Measurements from ENCODE around the gene TRIM26.

The TRIM26 gene

GRCh38 chr6:30207619-30208295, 5.4 kb downstream of the TRIM26 start:
- DNase-seq, result no peak

GRCh38 chr6:30206799-30207618, 6.2 kb downstream of the TRIM26 start:
- no peak for DNase-seq

- DNase-seq, result no peak
Measured at GRCh38 chr6:30206152-30206551, 7.1 kb downstream of the TRIM26 start.

GRCh38 chr6:30204116-30204515, 9.1 kb downstream of the TRIM26 start:
- no peak for DNase-seq

GRCh38 chr6:30202366-30202765, 10.8 kb downstream of the TRIM26 start:
- DNase-seq, result no peak

- no peak for DNase-seq
Measured at GRCh38 chr6:30200551-30201281, 12.5 kb downstream of the TRIM26 start.

- DNase-seq, result no peak
Measured at GRCh38 chr6:30198166-30199084, 14.8 kb downstream of the TRIM26 start.

GRCh38 chr6:30196376-30196775, 16.8 kb downstream of the TRIM26 start:
- DNase-seq, result no peak

GRCh38 chr6:30195951-30196350, 17.3 kb downstream of the TRIM26 start:
- DNase-seq, result no peak

- no peak for DNase-seq
Measured at GRCh38 chr6:30194797-30195690, 18.2 kb downstream of the TRIM26 start.

- DNase-seq, result no peak
Measured at GRCh38 chr6:30192076-30192475, 21.1 kb downstream of the TRIM26 start.

GRCh38 chr6:30188541-30188940, 24.7 kb downstream of the TRIM26 start:
- no peak for DNase-seq

GRCh38 chr6:30185846-30186484, 27.2 kb downstream of the TRIM26 start:
- no peak for DNase-seq

- no peak for DNase-seq
Measured at GRCh38 chr6:30184417-30185031, 28.7 kb downstream of the TRIM26 start.

GRCh38 chr6:30180145-30180544, 33.1 kb downstream of the TRIM26 start:
- no peak for DNase-seq

GRCh38 chr6:30178837-30179236, 34.4 kb downstream of the TRIM26 start:
- no peak for DNase-seq

GRCh38 chr6:30175765-30176164, 37.4 kb downstream of the TRIM26 start:
- DNase-seq, result no peak

GRCh38 chr6:30172681-30173080, 40.5 kb downstream of the TRIM26 start:
- DNase-seq, result no peak

- no peak for DNase-seq
Measured at GRCh38 chr6:30171677-30172471, 41.3 kb downstream of the TRIM26 start.
